HG03432 (cell line): ENCODE results near the gene TPST1.
"Not testable (repeated sequence)": the region's sequence is repeated elsewhere in the genome, so short reads cannot be mapped to it uniquely, and the experiment has no call there.

Experiments used
- ATAC-seq: cut with Tn5 transposase; IDR thresholded peaks from one replicate; pipeline ENCODE4 v1.9.1; 2021; ENCODE audit warnings: mild to moderate bottlenecking, moderate library complexity; ENCODE audit not compliant: unreplicated experiment

TPST1 gene

DNA sequence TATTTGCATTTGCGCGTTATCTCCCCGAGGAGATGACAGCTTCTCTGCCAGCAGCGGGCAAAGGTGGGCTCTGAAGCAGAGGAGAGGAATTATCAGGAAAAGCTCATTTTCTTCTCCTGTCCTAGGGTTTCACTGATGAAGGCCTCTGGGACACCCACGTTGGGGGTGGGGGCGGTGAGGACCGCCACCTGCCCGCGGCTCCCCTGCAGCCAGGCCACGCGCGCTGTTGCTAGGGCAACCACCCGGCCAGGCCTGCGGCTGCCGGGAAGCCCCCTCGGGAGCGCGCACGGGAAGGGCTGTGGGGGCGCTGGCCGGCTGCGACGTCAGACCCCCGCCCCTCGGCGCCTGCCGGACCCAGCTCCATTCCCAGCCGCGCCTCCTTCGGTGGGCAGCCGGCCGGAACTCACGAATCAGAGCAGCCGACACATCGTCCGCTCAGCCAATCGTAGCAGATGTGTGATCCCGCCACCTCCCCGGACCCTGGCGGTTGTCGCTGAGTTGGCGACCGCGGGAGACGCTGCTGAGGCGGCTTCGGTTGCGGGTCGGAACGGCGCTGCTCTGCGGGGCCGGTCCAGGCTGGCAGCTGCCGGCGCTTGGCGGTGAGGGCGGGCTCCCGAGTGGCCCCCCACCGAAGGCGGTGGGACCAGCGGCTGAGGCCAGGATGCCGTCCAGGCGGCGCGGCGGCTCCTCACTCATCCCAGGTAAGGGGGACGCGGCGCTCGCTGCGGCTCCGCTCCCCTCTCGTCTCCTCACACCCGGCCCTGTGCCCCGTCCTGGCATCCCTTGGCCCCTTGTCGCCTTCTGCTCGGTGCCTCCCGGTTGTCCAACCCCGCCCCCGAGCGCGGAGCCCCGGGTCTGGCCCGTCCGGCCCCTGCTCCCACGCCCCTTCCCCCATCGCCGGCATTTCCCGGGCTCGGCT lies at the start of gene TPST1:
TPST1 (plus strand) TSS at position 513 of the 919 bp plus-strand sequence. CDS start 35,092 bp downstream, outside the sequence.
- ATAC-seq: peak; percentile 95

DNA sequence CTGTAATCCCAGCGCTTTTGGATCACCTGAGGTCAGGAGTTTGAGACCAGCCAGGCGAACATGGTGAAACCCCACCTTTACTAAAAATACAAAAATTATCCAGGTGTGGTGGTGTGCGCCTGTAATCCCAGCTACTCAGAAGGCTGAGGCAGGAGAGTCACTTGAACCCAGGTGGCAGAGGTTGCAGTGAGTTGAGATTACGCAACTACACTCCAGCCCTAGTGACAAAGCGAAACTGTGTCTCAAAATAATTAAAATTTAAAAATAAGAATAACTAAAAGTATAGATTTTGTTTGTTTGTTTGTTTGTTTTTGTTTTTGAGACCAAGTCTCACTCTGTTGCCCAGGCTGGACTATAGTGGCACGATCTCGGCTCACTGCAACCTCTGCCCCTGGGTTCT lies 49.1 kb upstream of the TPST1 start:
- not testable (repeated sequence) for ATAC-seq

DNA sequence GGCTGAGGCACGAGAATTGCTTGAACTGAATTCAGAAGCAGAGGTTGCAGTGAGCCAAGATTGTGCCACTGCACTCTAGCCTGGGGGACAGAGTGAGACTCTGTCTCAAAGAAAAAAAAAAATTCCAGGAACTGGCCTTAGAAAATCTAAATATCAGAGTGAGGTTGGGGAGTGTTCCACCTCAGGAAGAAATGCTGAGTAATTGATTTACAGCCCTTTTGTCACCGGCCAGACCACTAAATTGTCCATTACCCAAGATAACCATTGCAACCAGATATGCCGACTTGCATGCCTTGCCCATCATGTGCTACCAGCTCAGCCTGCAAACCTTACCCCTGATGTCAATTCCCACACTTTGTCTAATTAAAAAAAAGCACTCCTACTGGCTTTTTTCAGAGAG lies 48.1 kb upstream of the TPST1 start:
- ATAC-seq: no peak

DNA sequence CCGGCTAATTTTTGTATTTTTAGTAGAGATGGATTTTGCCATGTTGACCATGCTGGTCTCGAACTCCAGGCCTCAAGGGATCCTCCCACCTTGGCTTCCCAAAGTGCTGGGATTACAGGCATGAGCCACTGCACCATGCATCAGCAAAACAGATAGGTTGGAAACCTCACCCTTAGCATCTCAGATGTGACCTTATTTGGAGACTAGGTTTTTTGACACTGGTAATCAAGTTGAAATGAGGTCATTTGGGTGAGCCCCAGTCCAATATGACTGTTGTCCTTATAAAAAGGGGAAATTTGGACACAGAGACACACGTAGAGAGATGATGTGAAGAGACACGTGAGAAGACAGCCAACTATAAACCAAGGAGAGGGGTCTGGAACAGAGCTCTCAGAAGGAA lies 42.5 kb upstream of the TPST1 start:
- no peak for ATAC-seq

DNA sequence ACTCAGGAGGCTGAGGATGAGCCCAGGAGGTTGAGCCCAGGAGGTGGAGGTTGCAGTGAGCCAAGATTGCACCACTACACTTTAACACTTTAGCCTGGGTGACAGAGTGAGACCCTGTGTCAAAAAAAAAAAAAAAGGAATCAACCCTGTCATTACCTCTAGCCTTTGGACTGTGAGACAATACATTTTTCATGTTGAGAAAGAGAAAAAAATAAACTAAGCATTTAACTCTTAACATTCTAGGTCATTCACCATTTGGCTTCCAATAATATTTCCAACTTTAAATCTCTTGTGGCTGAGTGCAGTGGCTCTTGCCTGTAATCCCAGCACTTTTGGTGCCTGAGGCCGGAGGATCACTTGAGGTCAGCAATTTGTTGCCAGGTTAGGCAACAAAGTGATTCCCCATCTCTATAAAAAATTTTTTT lies 41.9 kb upstream of the TPST1 start:
- no peak for ATAC-seq

DNA sequence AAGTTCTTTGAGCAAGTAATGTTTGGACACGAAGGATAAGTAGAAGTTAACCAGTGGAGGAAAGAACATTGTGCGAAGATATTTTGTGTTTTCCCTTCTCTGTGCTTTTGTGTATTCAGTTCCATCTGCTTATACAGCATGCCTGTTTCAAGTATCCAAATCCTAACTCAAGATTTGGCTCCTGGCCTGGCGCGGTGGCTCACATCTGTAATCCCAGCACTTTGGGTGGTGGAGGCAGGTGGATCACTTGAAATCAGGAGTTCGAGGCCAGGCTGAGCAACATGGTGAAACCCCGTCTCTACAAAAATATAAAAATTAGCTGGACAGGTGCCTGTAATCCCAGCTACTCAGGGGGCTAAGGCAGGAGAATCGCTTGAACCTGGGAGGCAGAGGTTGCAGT lies 40.8 kb upstream of the TPST1 start:
- no peak for ATAC-seq

DNA sequence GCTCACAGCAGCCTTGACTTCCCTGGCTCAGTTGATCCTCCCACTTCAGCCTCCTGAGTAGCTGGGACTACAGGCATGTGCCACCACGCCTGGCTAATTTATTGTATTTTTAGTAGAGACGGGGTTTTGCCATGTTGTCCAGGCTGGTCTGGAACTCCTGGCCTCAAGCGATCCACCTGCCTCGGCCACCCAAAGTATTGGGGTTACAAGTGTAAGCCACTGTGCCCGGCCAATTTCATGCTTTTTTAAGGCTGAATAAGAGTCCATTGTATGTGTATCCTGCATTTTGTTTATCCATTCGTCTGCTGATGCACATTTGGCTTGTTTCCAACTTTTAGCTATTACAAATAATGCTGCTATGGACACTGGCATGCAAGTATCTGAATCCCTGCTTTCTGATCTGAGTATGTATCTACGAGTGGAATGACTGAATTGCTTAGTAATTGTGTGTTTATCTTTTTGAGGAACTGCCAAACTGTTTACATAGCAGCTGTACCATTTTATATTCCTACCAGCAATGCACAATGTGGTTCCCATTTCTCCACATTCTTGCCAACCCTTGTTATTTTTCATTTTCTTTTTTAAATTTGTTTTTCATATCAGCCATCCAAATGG lies 37.3 kb upstream of the TPST1 start:
- no peak for ATAC-seq

DNA sequence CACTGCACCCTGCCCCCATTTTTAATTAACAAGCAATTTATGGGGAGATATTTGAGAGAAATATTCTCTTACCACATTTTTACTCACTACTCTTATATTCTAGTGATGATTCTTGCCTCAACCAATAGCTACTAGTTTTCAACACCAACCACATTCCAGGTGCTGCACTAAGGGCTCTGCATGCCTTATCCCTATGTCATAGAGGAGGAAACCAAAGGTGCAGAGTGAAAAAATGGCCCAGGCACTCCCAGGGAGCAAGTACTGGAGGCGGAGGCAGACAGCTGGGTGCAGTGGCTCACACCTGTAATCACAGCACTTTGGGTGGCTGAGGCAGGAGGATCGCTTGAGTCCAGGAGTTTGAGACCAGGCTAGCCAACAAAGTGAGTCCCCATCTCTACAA lies 35.5 kb upstream of the TPST1 start:
- ATAC-seq: no peak

DNA sequence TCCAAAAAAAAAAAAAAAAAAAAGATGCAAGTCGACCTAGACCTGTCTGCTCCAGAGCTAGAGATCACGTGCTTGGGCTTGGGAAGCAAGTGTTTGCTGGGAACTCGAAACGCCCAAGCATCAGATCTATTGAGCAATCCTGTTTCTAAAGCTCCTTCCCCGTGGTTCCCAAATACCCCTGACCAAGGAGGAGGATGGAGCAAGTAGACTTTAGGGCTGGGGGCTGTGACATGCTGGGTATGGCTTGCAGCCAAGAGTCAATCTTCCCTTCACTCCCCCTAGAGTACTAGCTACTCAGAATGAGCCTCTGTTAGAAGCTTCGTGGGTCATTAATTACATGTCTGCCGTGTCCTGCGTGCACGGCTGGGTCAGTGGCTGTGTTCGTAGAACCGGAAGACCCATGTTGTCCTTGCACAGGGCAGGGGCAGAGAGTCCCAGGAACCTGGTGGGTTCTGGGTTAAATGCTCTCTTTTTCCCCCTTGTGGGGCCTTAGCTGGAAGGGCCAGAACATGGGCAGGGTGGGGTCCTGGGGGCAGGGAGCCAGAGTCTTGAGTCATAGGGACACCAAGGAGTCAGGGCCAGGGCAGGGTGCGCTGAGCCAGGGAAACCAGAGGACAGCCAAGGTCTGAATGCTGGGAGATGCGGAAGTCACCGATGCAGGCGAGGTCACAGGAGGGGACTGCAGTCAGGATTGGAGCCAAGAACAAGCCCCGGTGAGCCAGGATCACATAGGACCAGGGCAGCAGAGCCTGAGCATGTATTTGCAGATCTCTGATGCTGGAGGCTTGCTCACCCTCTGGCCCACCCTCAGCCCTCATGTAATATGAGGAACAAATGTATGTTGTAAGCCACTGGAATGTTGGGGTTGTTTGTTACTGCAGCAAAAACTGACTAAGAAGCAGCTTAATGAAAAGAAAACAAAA lies 34.6 kb upstream of the TPST1 start:
- no peak for ATAC-seq

DNA sequence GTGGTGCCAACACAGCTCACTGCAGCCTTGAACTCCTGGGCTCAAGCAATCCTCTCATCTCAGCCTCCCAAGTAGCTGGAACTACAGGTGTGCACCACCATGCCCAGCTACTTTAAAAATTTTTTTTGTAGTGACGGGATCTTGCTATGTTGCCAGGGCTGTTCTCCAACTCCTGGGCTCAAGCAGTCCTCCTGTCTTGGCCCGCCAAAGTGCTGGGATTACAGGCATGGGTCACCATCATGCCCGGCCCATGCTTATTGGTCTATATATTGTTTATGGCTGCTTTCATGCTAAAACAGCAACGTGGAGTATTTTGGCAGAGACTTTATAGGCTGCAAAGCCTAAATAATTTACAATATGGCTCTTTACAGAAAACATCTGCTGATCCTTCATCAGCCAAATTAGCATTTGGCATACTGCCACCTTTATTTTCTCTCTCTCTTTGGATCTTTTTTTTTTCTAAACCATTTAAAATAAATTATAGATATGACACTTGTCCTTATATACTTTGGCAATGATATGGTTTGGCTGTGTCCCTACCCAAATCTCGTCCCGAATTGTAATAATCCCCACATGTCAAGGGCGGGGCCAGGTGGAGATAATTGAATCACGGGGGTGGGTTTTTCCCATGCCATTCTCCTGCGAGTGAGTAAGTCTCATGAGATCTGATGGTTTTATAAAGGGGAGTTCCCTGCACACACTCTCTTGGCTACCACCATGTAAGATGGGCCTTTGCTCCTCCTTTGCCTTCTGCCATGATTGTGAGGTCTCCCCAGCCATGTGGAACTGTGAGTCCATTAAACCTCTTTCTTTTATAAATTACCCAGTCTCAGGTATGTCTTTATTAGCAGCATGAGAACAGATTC lies 32.4 kb upstream of the TPST1 start:
- not testable (repeated sequence) for ATAC-seq

DNA sequence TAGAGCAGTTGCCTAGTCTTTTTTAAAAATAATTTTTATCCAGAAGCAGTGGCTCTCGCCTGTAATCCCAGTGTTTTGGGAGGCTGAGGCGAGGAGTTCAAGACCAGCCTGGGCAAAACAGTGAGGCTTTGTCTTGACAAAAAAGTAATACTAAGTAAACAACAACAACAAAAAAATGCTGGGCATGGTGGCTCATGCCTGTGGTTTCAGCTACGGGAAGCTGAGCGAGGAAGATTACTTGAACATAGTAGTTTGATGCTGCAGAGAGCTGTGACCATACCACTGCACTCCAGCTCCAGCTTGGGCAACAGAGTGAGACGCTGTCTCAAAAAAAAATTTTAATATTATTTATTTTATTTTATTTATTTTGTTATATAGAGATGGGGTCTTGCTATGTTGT lies 31.3 kb upstream of the TPST1 start:
- ATAC-seq: no peak

DNA sequence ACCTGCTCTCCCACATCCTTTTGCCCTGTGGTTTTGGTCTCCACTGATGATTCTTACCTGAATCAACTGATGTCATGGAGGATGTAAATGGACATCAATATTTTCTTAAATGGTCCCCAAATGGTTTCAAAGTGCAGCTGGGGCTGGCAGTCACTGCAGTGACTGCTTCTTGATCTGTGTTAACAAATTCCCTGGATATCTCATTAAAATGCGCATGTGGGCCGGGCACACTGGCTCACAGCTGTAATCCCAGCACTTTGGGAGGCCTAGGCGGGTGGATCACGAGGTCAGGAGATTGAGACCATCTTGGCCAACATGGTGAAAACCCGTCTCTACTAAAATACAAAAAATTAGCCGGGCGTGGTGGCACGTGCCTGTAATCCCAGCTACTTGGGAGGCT lies 30.1 kb upstream of the TPST1 start:
- not testable (repeated sequence) for ATAC-seq

DNA sequence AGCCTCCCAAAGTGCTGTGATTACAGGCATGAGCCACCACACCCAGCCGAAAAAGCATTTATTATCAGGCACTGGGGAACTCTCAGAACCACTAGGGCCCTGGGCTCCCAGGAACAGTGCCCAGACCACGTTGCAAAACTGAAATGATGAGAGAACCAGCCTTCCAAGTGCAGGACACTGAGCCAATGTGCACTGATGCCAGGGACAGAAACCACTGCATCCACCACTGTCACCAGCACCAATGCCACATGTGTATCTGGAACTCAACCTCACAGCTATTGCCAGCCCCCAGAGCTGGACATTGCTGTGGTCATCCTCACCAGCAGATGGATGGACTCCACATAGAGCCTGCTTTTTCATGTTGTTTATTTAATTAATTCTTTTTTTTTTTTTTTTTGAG lies 28.2 kb upstream of the TPST1 start:
- ATAC-seq: no peak

DNA sequence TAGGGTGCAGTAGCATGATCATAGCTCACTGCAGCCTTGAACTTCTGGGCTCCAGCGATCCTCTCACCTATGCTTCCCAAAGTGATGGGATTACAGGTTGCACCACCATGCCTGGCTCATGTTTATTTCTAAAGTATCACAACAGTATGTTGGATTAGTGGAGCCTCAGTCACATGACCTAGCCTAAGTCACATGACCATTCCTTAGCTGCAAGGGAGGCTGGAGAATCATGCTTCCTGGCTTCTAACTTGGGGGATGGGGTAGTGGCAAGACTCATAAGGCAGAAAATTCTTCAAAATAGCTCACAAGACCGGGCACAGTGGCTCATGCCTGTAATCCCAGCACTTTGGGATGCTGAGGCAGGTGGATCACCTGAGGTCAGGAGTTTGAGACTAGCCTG lies 26.9 kb upstream of the TPST1 start:
- ATAC-seq: no peak

DNA sequence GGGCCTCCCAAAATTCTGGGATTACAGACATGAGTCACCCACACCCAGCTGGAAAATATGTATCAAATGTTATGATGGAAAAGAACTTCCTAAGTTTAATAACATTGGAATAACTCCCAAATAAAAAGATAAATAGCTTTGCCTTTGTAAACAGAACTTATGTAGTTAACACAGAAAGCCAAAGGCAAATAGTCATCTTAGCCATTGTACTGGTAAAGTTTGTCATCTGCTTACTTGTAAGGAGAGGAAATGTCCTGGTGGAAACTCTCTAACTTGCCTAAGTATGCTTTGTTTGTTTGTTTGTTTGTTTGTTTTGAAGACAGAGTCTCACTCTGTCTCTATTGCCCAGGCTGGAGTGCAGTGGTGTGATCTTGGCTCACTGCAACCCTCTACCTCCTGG lies 23.8 kb upstream of the TPST1 start:
- no peak for ATAC-seq

DNA sequence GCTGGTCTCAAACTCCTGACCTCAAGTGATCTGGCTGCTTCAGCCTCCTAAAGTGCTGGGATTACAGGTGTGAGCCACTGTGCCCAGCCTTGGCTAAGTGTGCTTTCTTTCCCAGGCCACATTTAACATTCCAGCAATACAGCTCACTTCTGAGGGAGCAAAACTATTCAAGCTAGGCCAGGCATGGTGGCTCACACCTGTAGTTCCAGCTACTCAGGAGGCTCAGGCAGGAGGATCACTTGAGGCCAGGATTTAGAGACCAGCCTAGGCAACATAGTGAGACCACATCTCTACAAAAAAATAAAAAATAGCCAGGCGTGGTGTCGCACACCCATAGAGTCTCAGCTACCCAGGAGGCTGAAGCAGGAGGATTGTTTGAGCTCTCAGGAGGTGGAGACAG lies 23.3 kb upstream of the TPST1 start:
- no peak for ATAC-seq

DNA sequence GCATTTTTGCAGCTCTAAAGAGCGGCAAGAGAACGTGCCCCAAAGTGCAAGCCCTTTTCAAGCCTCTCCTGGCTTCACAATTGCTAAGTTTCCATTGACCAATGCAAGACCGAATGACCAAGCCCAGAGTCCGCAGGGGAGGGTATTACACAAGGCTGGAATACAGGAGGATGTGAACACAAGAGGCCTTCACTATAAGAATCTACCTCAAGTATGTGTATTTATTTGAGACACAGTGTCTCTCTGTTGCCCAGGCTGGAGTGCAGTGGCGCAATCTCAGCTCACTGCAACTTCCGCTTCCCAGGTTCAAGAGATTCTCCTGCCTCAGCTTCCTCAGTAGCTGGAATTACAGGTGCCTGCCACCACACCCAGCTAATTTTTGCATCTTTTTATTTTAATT lies 22.2 kb upstream of the TPST1 start:
- ATAC-seq: no peak

DNA sequence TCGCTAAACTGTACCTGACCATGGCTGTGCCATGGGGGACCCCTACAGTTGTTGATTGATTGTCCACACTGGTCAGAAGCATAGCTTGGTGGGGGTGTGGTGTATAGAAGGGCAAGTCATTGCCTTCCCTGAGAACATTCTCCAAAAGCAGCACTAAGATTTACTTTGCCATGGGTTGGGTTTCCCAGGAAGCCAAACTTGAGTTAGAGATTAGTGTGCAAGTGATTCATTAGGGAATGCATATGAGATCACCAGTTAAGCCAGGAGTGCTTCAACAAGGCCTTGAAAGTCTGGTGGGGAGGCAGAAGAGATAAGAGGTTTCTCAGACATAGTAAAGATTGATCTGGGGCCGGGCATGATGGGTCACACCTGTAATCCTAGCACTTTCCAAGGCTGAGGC lies 21.4 kb upstream of the TPST1 start:
- no peak for ATAC-seq

DNA sequence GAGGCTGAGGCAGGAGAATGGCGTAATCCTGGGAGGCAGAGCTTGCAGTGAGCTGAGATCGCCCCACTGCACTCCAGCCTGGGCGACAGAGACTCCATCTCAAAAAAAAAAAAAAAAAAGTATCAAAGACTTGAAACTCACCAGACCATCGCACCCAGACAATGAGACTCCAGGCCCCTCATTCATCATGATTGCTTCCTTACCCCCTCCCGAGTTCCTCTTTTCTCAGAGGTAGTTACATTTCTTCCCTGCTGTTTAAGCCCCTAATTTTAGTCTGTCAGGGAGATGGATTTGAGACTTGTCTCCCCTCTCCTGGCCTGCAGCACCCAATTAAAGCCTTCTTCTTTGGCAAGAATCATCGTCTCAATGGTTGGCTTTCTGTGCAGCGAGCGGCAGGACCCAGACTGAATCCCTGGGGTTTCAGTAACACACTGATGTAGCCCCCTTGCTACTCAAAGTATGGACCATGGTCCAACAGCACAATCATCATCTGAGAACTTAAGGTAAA lies 19.4 kb upstream of the TPST1 start:
- ATAC-seq: no peak

DNA sequence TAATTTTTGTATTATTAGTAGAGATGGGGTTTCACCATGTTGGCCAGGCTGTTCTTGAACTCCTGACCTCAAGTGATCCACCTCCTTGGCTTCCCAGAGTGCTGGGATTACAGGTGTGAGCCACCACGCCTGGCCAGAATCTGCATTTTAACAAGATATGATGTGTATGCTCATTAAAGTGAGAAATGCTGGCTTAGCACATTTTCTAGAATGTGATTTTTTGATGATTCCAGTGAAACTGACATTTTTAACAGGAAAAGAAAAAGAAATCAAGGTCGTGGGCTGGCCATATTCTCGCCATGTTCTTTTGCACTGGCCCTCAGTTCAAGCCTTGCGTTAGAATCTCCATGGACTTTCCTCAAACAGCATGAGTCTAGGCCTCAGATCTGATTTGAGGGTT lies 18.1 kb upstream of the TPST1 start:
- ATAC-seq: no peak
